Mucosa of descending colon (tissue), 3 donors: ENCODE data around the gene POLD2. TPM values are rescaled to one million over a fixed set of nuclear protein-coding genes. Genes with fewer than 3 reads are reported as not detected.

Experiments used
- ATAC-seq: fragments of 200-7000 bp; cut with Tn5 transposase; one replicate; pipeline ENCODE4 v1.9.1; 2020; ENCODE audit warnings: mild to moderate bottlenecking, moderate library complexity
- DNase-seq, 3 donors: peaks; one replicate each; pipeline ENCODE4 v3.0.0-alpha.2; 2020
- H3K36me3 ChIP-seq: fragments of 200-600 bp; one replicate; pipeline ENCODE4 v1.8.0; 2021; ENCODE audit warnings: low read depth, mild to moderate bottlenecking
- H3K4me1 ChIP-seq: fragments of 200-600 bp; one replicate; pipeline ENCODE4 v1.8.0; 2021; ENCODE audit warnings: low read depth, mild to moderate bottlenecking
- H3K4me3 ChIP-seq: fragments of 200-600 bp; one replicate; pipeline ENCODE4 v1.8.0; 2021; ENCODE audit warnings: mild to moderate bottlenecking
- H3K9me3 ChIP-seq: fragments of 200-600 bp; one replicate; pipeline ENCODE4 v1.8.0; 2021; ENCODE audit warnings: mild to moderate bottlenecking
- CTCF ChIP-seq: fragments of 200-600 bp; IDR thresholded peaks from one replicate; pipeline ENCODE4 v1.8.0; 2022; ENCODE audit warnings: antibody characterized with exemption, mild to moderate bottlenecking
- intact Hi-C, 2 donors: fragments of 100-400 bp; cut with DNase I in 1 of 2; cut with micrococcal nuclease in 1 of 2; formaldehyde crosslinking; loops; one replicate each; pipeline versions ENCODE4 v1.11.0 to v1.11.1; 2022; cut with DNase I, micrococcal nuclease
- total RNA-seq, 3 donors: library from RNA; stranded (reverse); fragmentation: NEBNext Ultra II Directional in 2 of 3; extraction: Animal tissue kit (Norgen Biotek cat#: 25700) in 2 of 3; gene quantifications; one replicate each; pipeline versions ENCODE4 v1.2.1 to v1.2.4, GENCODE V29; 2021 to 2023
- donor health status: DM: no; HTN: no; CAD: no; lungs with moderate emphysema.
- donor health status: DM: no; HTN: no; CAD: no.
- donor health status: DM: no; HTN: yes; CAD: no.

The POLD2 gene
- total RNA-seq, 3 donors from 2014 or later = 51.5 to 57.0 (median 52.0) TPM

DNA sequence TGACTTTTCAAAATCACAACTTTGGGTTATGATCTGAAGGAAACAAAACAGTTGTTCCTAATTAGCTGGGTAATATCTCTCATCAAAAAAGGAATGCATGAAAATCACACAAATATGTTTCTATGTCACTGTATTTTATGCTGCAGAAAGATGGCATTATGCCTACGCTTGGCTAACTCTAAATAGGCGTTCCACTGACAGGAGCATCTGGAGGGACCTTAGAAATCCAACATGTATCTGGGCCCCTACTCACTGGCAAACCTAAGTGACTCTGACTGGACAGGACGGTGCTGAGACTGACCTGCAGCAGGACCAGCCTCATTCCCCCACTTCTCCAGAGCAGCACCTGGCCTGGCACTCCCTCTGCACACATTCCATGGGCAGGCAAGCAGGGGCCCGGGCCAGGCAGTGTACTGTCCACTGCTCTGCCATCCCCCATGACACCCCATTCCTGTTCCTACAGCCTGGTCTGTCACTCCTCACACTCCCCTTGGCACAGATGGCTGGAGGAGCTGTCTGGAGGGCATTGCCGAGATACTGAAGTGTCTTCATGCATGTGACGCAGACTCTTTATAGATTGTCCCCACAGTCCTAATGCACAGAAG lies 20.4 kb upstream of the POLD2 start:
- TF ChIP-seq CTCF = no peak
- H3K36me3 ChIP-seq = no peaks in the 10 kb centered on the region
- H3K4me1 ChIP-seq = no peaks in the 10 kb centered on the region
- H3K4me3 ChIP-seq = no peak overlapping the region
- intact Hi-C loops = no loop called here
- DNase-seq (no peak), ATAC-seq (no peak)
- H3K9me3 ChIP-seq = no peaks in the 10 kb centered on the region

- H3K9me3 ChIP-seq = no peaks in the 10 kb centered on the region
- ATAC-seq = no peak
- H3K36me3 ChIP-seq = no peaks in the 10 kb centered on the region
- no peaks in the 10 kb centered on the region for H3K4me1 ChIP-seq
- DNase-seq = no peak
- intact Hi-C loops = no loop called here
- no peak overlapping the region for H3K4me3 ChIP-seq
- no peak for TF ChIP-seq CTCF
Observed at GRCh38 chr7:44142028-44142427, 18.7 kb upstream of the POLD2 start.

- DNase-seq (no peak), ATAC-seq (no peak)
- Histone ChIP-seq H3K36me3 (no peaks in the 10 kb centered on the region), H3K4me3 (no peak within 1 kb of the TSS), H3K9me3 (no peaks in the 10 kb centered on the region), H3K4me1 (no peaks in the 10 kb centered on the region)
- no peak for TF ChIP-seq CTCF
- intact Hi-C loops = no loop called here
Observed at GRCh38 chr7:44141221-44141850, 18.0 kb upstream of the POLD2 start, which contains the start of gene MYL7. TSS of gene MYL7 (minus strand) at chr7:44141332. CDS start at chr7:44141305, 27 bp downstream.

- Histone ChIP-seq H3K4me1 (no peaks in the 10 kb centered on the region), H3K9me3 (no peaks in the 10 kb centered on the region), H3K4me3 (no peak overlapping the region), H3K36me3 (no peaks in the 10 kb centered on the region)
- TF ChIP-seq CTCF = no peak
- ATAC-seq (no peak), DNase-seq (no peak)
- intact Hi-C loops = no loop called here
Observed at GRCh38 chr7:44140341-44140740, 17.0 kb upstream of the POLD2 start.

- intact Hi-C loops = no loop called here
- Histone ChIP-seq H3K4me1 (no peaks in the 10 kb centered on the region), H3K4me3 (no peak overlapping the region), H3K36me3 (no peaks in the 10 kb centered on the region), H3K9me3 (no peaks in the 10 kb centered on the region)
- ATAC-seq (no peak), DNase-seq (no peak)
- TF ChIP-seq CTCF = no peak
Observed at GRCh38 chr7:44139311-44140010, 16.1 kb upstream of the POLD2 start.
